ENCODE measurements around the gene ISG15. TPM values are rescaled to one million over a fixed set of nuclear protein-coding genes. Genes with fewer than 3 reads are reported as not detected.

Gene ISG15
- total RNA-seq, 1 experiment from 2014 or later, result 124 TPM

Other genes starting within 250 kb of the ISG15 start
- gene SAMD11, start 89.6 kb upstream of the ISG15 start, total RNA-seq (2014; rRNA removed; shearing (Covaris generic)), result 14.8 and 17.4 TPM in 2 replicates
- 239 and 287 TPM in 2 replicates for gene NOC2L, start 54.2 kb upstream of the ISG15 start, total RNA-seq (2014; rRNA removed; shearing (Covaris generic))
- gene KLHL17, start 52.9 kb upstream of the ISG15 start, total RNA-seq (2014; rRNA removed; shearing (Covaris generic)), result 50.8 and 87.8 TPM in 2 replicates
- 1.6 and 2.0 TPM in 2 replicates for gene PLEKHN1, start 47.0 kb upstream of the ISG15 start, total RNA-seq (2014; rRNA removed; shearing (Covaris generic))
- not detected in 2 replicates for gene PERM1, start 31.4 kb upstream of the ISG15 start, total RNA-seq (2014; rRNA removed; shearing (Covaris generic))
- 11.3 and 17.5 TPM in 2 replicates for gene HES4, start 13.4 kb upstream of the ISG15 start, total RNA-seq (2014; rRNA removed; shearing (Covaris generic))
- 126 and 130 TPM in 2 replicates for gene AGRN, start 6.6 kb downstream of the ISG15 start, total RNA-seq (2014; rRNA removed; shearing (Covaris generic))
- gene RNF223, start 60.8 kb downstream of the ISG15 start, total RNA-seq (2014; rRNA removed; shearing (Covaris generic)), result not detected in 2 replicates
- 29.3 and 32.0 TPM in 2 replicates for gene C1orf159, start 102.6 kb downstream of the ISG15 start, total RNA-seq (2014; rRNA removed; shearing (Covaris generic))
- not detected in 2 replicates for gene TTLL10, start 160.4 kb downstream of the ISG15 start, total RNA-seq (2014; rRNA removed; shearing (Covaris generic))
- gene TNFRSF18, start 193.1 kb downstream of the ISG15 start, total RNA-seq (2014; rRNA removed; shearing (Covaris generic)), result not detected in 2 replicates
- gene TNFRSF4, start 200.7 kb downstream of the ISG15 start, total RNA-seq (2014; rRNA removed; shearing (Covaris generic)), result 0.07 and 0.89 TPM in 2 replicates
- gene SDF4, start 218.5 kb downstream of the ISG15 start, total RNA-seq (2014; rRNA removed; shearing (Covaris generic)), result 102 and 127 TPM in 2 replicates
- 40.3 and 47.2 TPM in 2 replicates for gene B3GALT6, start 218.7 kb downstream of the ISG15 start, total RNA-seq (2014; rRNA removed; shearing (Covaris generic))
- 3.6 and 6.3 TPM in 2 replicates for gene C1QTNF12, start 233.2 kb downstream of the ISG15 start, total RNA-seq (2014; rRNA removed; shearing (Covaris generic))

Measured in H7 (cell line).